Measurements from ENCODE around the gene MAGI1. TPM values are rescaled to one million over a fixed set of nuclear protein-coding genes. Genes with fewer than 3 reads are reported as not detected.
A peak's percentile ranks its signal among the peaks of the same experiment; 100 is the strongest.

The MAGI1 gene
- total and polyA plus RNA-seq, 12 donors = 5.7 to 58.2 (median 37.7) TPM

DNA sequence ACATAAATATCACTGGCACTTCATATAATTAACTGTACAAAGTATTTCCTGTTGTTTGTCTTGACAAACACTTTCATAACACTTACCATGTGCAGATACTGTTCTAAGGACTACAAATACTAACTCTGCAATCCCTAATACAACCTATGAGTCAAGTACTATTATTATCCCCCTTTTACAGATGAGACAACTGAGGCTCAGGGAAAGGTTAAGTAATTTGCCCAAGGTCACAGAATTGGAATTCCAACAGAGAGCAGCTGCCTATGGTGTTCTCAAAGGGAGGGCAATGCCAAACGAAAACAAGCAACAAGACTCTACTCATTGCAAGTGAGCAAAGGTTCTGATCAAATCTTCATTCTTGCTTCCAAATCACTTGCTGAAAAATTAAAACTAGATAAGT, 85.9 kb downstream of the MAGI1 start:
- intact Hi-C loops (cut with DNase I) = loop anchor here in 3 of 10 donors (5.0 kb wide), 1 partner anchor 84 kb away; the partner anchor contains the start of gene MAGI1 (in 3 of the 3)
- Histone ChIP-seq H3K27ac (peak overlapping the region in 9 of 10 donors; percentile 51 to 86 (median 70)), H3K36me3 (no peaks in the 10 kb centered on the region), H3K27me3 (no peaks in the 10 kb centered on the region), H3K4me1 (peaks cover 13 to 71% (median 60%) of the 10 kb centered on the region in 9 donors), H3K9me3 (no peaks in the 10 kb centered on the region), H3K4me3 (no peak overlapping the region)
- ATAC-seq (no peak), DNase-seq (no peak)
- TF ChIP-seq, protein P1, sequence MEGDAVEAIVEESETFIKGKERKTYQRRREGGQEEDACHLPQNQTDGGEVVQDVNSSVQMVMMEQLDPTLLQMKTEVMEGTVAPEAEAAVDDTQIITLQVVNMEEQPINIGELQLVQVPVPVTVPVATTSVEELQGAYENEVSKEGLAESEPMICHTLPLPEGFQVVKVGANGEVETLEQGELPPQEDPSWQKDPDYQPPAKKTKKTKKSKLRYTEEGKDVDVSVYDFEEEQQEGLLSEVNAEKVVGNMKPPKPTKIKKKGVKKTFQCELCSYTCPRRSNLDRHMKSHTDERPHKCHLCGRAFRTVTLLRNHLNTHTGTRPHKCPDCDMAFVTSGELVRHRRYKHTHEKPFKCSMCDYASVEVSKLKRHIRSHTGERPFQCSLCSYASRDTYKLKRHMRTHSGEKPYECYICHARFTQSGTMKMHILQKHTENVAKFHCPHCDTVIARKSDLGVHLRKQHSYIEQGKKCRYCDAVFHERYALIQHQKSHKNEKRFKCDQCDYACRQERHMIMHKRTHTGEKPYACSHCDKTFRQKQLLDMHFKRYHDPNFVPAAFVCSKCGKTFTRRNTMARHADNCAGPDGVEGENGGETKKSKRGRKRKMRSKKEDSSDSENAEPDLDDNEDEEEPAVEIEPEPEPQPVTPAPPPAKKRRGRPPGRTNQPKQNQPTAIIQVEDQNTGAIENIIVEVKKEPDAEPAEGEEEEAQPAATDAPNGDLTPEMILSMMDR (IDR thresholded peaks at IDR 0.05) = no peak
- WGBS, 2 donors = 73 to 75% methylated on average over 1 of the region's 1 CpG

DNA sequence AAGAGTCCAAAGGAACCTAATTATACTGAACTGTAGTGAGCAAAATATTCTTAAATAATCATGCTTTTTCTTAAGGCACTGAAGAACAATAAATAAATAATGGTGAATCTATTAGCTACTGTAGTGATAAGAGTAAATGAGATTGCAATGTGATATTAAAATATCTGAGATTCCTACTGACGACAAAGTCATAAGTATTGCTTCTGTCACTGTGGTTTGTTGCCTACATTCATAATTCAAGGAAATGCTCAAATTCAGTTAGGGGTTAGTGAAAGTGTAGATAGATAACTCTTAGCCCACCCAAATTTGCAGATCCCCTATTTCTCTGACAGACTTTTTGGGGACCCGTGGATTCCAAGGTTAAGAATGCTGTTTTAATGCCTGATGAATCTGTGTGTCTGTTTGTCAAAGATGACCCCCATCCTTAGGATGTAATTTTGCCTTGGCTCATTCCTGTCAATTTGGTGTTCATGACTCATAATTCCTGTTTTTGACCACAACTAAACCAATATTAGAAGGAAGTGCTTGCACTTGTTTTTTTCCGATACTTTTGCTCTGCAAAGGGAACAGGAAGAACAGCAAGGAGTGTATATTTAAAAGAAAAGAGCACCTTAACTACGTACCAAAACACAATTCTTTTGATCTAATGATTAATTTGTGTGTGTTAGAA, 86.7 kb downstream of the MAGI1 start:
- TF ChIP-seq, protein P1 (IDR thresholded peaks at IDR 0.05) = no peak
- WGBS, 2 donors = 59 to 61% methylated on average over 4 of the region's 4 CpGs
- no peak overlapping the region for H3K4me3 ChIP-seq
- no peaks in the 10 kb centered on the region for H3K9me3 ChIP-seq
- peak overlapping the region in 9 of 10 donors; percentile 28 to 86 (median 70) for H3K27ac ChIP-seq
- no peaks in the 10 kb centered on the region for H3K36me3 ChIP-seq
- intact Hi-C loops (cut with DNase I) = loop anchor here in 3 of 10 donors (5.0 kb wide), 1 partner anchor 85 kb away; the partner anchor contains the start of gene MAGI1 (in 3 of the 3)
- no peaks in the 10 kb centered on the region for H3K27me3 ChIP-seq
- no peak for ATAC-seq
- H3K4me1 ChIP-seq = peaks cover 13 to 80% (median 66%) of the 10 kb centered on the region in 9 donors
- no peak for DNase-seq

DNA sequence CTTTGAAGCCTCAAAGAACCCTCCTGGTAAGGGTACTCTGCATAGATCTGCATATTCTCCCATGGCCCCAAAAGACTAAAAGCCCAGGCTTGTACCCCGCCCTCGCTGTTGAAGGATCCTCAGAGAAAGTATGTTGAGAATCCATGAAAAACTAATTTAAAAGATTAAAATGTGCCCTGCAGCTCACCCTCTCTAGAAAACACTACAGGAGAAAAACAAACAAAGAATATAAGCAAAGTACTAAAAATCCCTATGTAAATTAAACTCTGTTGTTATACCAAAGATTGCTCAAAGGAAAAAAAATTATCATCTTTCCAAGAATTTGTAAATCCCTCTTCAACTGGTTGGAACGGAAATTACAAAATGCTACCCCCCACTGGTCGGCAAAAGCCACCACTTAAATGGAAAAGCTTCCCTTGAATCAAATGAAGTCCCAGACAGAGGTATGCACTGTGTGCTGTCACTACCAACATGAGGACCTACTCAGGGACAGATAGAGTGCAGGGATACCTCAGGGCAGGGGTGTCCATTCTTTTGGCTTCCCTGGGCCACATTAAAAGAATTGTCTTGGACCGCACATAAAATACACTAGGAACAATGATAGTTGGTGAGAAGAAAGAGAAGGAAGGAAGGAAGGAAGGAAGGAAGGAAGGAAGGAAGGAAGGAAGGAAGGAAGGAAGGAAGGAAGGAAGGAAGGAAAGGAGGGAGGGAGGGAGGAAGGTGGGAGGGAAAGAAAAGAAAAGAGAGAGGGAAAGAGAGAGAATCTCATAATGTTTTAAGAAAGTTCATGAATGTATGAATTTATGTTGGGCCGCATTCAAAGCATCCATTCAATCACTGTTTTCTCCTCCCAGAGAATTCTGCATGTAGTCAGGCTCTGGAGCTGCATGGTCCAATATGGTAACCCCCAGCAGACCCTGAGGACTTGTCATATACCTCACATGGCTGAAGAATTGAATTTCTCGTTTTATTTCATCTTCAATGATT, 88.1 kb downstream of the MAGI1 start:
- Histone ChIP-seq H3K36me3 (no peaks in the 10 kb centered on the region), H3K9me3 (no peaks in the 10 kb centered on the region), H3K4me1 (peaks cover 16 to 93% (median 79%) of the 10 kb centered on the region in 9 donors), H3K27ac (peak overlapping the region in 5 of 10 donors; percentile 18 to 88 (median 37)), H3K27me3 (no peaks in the 10 kb centered on the region), H3K4me3 (no peak overlapping the region)
- ATAC-seq (no peak), DNase-seq (no peak)
- WGBS, 2 donors = 82 to 85% methylated on average over 7 of the region's 7 CpGs
- intact Hi-C loops (cut with DNase I) = loop anchor here in 3 of 10 donors (5.0 kb wide), 1 partner anchor 87 kb away; the partner anchor contains the start of gene MAGI1 (in 3 of the 3)
- TF ChIP-seq, protein P1 (IDR thresholded peaks at IDR 0.05) = peak in 1 of 9 donors; percentile 11
